GM19193 (cell line): ENCODE results near the gene DLX3.

Experiments
- POLR2A ChIP-seq: IDR thresholded peaks from 4 replicates; pipeline ENCODE4 v1.6.1; 2011; ENCODE audit not compliant: insufficient read depth, insufficient read length; ENCODE audit errors: extremely low read depth

DLX3 gene

DNA sequence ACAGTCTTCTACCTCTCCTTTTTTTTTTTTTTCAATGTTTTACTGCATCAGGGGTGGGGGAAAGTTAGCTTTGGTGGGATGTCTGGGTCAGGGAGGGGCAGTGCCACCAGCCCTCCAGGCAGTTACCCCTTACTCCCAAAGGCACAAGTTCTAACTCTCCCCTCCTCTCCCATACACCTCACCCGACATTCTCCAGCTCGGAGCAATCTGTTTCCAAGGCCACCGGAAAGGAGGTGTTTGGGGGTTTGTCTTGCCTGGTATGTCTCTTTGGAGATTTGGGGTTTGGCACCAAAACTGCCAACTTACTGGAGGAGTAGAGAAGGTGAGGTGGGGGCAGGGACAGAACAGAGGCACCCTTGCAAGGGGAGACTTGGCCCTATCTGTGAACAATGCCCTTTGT lies 4.7 kb downstream of the DLX3 start:
- TF ChIP-seq POLR2A = no peak

DNA sequence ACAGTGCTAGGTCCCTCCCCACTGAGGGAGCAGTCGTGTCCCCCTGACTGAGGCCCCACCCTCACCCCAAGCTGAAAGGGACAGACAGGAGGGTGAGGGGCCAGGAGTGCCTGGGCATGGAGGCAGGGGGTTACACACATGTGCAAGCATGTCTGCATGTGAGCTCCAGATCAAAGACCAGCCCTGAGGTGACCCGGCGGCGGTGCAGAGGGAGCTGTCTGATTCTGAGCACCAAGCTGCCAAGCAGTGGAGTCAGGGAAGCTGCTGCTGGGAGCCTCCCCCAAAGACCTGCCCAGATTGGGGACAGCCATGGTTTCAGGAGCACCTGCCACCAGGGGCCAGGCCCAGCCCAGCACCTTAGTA lies 5.5 kb downstream of the DLX3 start:
- no peak for TF ChIP-seq POLR2A

DNA sequence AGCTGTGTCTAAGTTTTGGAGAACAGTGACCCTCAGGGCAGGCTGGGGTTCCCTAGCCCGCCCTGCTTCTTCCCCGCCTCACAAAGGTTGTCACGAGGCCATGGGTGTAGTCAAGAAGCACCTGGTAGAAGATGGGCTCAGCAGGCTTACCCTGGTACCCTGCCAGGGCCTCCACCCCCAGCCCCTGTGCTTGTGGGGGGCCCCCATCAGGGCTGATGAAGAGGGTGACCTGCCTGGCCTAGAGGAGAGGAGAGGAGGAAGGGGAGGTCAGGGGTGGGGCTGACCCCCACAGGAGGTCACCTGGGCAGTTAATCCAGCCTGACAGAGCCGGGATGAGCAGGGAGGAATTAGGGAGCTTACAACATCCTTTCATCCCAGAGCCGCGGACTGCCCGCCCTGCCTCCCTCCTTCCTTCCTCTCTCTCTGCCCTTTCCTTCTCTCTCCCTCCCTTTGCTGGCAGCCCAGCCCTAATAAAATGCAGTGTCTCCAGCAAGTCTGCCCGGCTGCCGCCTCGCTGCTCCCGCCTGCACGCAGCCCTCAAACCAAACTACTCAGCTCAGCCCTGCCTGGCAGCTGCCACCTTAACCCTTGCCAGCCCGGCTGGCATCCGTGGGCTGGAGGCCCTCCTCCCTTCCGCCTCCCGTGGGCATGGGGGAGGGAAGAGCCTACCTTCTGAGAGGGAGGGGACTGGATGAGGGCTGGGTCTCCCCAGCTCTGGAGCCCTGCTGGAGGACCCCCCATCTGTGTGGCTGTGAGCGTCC lies 7.2 kb downstream of the DLX3 start:
- no peak for TF ChIP-seq POLR2A

DNA sequence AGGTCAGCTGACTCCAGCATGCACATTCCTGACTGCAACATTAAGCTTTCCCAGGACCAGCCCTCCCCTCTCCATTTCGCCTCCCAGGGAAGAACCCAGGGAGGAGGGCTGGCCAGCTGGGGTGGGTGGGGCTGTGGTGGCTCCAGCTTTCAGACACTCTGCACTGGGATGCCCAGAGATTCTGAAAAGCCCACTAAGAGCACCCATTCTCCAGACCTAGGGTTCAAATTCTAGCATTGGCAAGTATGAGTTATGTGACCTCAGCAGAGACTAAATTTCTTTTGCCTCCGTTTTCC lies 7.8 kb downstream of the DLX3 start:
- no peak for TF ChIP-seq POLR2A

DNA sequence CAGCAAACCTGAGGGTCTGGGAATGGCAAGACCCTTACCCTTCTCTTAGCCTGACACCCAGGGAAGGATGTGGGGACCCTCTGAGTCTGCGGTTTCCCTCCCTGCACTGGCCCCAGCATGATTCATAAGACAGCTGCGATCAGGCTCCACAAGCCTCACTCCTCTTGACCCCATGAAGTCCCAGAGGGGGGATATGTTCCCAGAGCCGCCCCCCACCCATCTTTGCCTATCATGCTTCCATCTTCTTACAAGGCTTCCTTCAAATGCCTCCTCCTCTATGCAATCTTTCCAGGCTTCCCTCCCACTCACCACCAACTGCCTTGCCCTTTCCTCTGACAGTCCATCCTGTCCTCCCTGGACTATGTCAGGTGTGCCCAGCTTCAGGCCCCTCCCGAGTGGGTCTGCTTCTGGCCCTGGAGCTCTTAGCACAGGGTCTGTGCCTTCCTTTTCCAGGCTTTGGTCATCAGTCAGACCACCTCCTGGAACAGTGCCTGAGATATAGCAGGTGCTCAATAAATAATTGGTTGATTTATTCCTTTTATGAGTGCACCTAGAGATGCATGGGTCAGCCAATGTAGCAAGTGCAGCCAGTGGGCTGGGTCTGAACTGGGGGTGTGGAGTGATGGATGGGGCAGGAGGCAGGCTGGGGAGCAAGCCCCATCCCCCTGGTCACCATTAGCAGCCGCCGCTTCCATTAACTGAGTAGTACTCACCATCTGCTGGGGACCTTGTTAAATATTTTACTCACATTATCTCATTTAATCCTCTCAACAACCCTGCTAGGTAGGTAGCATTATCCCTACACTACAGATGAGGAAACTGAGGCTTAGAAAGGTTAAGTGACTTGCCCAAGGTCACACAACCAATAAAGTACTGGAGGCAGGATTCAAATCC lies 8.4 kb downstream of the DLX3 start:
- TF ChIP-seq POLR2A = no peak

DNA sequence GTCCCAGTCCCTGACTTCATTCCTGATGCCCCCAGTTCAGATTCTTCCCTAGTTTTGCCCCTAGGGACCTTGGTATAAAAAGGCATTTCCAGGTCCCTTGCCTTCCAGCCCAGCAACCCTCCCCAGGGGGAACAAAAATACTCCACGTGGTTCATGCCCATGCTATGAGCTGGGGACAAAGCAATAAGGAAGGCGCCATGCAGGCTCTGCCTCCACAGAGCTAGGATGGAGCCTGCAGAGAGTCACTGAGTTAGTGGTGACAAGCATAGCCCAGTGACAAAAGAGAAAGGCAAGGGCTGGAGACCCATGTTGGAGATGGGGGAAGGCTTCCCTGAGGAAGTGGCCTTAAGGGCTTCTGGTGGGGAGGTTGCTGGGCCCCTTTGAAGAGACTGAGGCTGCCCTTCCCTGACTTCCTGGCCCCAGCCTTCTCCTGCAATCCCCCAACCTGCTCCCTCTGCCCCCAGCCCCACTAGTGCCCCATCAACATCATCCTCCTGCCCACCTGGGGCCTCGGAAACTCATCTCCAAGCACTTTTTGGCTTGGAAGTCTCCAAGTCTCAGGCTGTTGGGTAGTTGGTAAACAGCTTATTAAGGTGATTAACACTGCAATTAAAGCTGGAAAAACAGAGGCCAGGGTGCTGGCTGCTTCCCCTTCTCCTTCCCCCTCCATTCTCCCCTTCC lies 9.6 kb downstream of the DLX3 start:
- TF ChIP-seq POLR2A = no peak

DNA sequence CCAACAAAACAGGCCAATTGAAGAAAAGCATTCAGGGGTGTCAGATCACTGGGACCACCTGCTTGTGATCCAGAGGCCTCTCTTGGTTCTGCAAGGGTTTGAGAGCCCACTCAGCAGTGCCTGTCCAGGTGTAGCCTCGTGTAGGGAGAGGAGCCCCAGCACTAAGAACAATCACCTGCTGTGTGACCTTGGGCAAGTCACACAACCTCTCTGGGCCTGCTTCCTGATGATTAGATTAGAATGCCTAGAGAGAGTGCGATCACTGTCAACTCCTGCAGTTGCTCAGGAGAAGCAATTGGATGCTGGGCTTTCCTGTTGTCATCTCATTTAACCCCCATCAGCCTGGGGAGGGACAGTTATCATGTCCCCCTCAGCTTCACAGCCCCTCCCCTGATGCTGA lies 10.2 kb downstream of the DLX3 start:
- TF ChIP-seq POLR2A = no peak

DNA sequence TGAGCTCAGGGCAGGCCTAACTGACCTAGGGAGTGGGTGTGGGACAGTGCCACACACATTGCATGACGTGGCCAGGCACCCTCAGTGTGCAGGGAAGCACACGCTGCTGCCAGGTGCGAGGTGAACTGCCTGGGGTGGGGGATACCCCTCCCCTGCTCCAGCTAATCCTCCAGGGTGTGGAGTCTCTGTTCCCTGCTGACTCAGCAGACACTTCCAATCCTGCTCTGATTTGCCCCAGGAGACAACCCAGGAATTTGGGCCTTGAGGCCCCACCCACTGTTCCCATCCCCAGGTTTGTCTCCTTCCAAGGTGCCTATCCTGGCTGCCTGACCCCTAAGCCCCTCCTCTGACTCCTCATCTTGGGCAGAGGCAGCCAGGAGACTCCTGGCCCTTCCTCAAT lies 10.7 kb downstream of the DLX3 start:
- TF ChIP-seq POLR2A = no peak

DNA sequence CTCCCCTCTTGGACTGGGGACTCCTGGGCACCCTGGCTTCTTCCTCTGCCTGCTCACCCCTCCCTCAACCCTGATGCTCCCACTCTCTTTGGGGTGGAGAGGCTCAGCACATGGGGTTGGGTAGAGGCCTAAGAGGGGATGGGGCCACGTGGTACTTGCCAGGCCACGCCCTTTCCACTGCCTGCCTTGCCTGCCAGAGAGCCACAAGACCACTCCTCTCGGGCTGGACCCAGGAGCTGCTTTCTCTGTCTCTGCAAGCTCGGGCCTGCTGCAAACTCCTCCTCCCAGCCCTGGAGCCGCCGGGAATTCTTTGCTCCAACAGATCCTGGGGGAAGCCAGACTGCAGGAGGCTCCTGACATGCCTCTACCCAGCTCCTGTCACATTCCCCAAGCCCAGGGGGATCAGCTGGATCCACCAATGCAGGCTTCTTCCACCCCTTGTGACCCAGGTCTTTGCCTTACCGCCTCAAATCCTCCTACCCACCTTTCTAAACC lies 14.3 kb downstream of the DLX3 start:
- no peak for TF ChIP-seq POLR2A

DNA sequence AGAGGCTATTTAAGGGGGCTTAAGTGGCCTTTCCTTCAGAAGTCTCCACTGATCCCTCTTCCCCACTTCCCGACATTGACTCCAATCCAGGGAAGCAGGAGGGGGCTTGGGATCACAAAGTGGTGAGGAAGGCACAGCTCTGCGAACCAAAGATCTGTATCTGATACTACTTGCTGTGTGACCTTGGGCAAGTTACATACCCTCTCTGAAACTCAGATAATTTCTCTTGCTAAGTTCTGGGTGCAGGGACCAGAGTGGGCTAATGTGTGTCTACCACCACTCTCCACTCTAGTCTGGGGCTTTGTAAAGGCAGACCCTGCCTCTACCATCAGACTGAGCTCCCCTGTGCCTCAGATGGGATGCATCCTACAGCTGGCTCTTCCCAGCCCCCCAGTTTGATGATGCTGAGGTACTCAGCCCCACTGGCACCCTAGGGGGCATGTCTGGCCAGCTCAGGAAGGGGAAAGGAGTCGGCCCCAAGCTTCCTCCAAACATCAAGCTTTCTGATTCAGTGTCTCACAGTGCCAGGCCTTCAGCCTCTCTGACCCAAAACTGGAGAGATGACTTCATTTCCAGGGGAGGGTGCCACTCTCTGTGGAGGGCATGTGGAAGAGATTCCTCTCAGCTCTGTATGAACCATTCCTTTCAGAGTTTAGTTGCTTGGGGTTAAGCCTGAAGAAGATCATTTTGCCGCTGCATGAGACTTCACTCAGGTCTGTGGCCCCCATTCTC lies 15.1 kb downstream of the DLX3 start:
- no peak for TF ChIP-seq POLR2A

DNA sequence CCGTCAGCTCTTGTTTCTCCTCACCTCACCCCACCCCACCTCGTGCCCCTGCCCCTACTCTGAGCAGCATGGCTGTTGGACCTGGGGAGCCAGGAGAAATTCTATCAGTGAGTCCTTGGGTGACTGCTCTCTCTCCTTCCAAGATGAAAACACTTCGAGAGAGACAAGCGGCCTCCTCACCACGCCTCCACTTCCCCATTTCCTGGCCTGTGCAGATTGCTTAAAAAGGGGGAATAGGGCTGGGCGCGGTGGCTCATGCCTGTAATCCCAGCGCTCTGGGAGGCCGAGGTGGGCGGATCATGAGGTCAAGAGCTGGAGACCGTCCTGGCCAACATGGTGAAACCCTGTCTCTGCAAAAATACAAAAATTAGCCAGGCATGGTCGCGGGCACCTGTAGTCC lies 16.5 kb downstream of the DLX3 start:
- TF ChIP-seq POLR2A = no peak

DNA sequence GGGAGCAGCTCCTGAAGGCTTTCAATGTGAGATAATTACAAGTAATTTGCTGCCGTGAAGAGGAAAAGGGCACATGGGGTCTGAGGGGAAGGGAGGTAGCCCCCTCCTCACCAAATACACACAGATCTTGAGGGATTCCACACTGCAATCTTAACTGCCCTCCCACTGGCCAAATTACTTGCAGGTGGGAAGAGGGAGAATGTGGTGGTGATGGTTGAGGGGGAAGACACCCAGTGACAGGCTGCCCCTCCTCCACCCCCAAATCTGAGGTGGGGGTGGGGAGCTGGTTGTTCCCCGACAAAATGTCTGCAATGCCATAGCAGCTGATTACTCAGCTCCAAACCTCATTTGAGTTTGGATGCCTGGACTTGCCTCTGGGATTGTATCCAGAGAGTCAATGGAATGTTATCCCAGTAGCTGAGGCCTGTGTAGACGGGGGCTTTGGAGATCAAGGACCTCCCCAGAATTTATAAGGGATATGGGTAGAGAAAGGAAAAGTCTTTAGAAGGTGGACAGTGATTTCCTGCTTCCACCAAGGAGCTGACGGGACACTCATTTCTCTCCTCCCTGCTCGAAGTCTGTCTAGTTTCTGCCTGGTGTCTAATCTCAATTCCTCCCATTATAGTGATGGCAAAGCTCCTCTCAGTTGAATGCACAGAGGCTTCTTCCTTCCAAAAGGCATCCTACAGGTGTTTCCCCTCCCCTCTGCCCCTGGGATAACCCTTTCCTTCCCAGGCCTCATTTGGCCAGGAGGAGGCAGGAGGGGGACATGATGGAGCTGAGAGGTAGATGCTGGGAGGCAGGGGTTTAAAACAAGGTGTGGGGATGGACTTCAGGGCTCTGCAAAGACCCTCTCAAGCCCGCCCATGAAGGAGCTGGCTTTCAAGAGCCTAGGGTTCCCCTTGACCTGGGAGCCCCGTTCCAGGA lies 17.3 kb downstream of the DLX3 start:
- TF ChIP-seq POLR2A = no peak

DNA sequence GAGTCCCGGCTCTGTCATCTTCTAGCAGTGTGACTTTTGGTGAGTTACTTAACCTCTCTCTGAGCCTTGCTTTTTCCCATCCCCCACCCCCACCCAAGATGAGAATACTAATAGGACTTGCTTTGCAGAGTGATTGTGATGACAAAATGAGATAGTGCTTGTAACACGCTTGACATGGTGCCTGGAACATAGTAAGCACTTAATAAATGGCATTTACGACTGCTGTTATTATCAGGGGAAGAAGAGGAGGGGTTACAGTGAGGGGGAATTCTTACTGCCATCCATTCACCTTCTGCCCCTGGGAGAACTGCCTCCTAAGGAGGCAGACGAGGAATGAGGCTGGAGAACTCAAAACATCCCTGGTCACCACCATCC lies 18.2 kb downstream of the DLX3 start:
- TF ChIP-seq POLR2A = no peak
